Measurements from ENCODE around the gene KIAA0319L. TPM values are rescaled to one million over a fixed set of nuclear protein-coding genes. Genes with fewer than 3 reads are reported as not detected.

KIAA0319L gene
- total RNA-seq, 1 experiment from 2014 or later = 27.8 TPM

DNA sequence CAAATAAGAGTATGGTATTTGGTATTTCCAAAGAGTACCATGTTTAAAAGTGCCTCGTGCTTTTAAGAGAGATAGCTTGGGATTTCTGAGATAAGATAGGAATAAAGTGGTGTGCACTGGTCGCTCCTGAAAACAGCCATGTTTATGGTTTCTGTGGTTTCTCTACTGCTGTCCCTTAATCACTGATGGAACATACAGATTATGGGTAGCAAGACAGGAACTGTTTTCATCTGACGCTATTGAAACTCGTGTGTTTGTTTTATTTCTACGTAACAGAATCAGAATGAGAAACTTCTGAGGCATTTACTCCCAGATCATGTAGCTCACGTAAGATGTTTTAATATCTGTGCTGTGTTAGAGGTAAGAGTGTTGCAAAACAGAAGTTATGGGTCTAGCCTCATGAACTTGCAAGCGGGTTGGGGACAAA lies 126.0 kb downstream of the KIAA0319L start:
- no peak overlapping the region for H3K4me3 ChIP-seq
- DNase-seq = no peak
- no peaks in the 10 kb centered on the region for H3K9me3 ChIP-seq
- H3K36me3 ChIP-seq = peaks cover 11% of the 10 kb centered on the region
- no peaks in the 10 kb centered on the region for H3K27me3 ChIP-seq

DNA sequence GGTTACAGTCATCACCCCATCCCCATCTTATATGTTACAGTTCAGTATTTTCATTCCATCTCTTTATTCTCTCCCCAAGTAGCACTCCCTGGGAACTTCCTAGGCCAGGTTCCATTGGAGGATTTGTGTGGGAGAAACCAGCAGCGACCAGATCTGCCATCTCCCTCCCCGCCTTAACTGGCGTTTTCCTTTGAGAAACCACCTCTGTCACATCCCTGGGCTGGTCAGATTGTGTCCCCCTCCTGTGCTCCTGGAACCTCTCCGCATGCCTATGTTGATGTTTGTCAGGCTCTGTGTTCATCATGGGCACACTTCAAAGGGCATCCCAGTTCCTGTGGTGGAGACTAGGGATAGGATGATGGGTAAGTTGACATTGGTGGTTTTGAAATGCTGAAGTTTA lies 126.4 kb downstream of the KIAA0319L start:
- Histone ChIP-seq H3K36me3 (peaks cover 11% of the 10 kb centered on the region), H3K27me3 (no peaks in the 10 kb centered on the region), H3K9me3 (no peaks in the 10 kb centered on the region), H3K4me3 (no peak overlapping the region)
- DNase-seq = no peak

DNA sequence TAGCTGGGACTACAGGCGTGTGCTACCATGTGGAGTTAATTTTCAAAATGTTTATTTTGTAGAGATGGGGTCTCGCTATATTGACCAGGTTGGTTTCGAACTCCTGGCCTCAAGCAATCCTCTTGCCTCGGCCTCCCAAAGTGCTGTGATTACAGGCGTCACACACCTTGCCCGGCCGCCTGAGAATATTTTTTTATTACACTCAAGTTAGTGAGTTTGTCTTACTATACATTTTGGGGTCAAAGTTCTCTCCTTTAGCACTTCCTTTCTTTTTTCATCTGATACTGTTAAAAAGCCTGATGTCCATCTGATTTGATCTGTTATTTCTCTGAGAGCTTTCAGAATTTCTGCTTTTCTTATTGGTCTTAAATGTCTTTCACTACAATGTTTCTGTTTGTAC lies 128.8 kb downstream of the KIAA0319L start:
- H3K4me3 ChIP-seq = no peak overlapping the region
- H3K36me3 ChIP-seq = peaks cover 11% of the 10 kb centered on the region
- DNase-seq = no peak
- no peaks in the 10 kb centered on the region for H3K9me3 ChIP-seq
- H3K27me3 ChIP-seq = no peaks in the 10 kb centered on the region

DNA sequence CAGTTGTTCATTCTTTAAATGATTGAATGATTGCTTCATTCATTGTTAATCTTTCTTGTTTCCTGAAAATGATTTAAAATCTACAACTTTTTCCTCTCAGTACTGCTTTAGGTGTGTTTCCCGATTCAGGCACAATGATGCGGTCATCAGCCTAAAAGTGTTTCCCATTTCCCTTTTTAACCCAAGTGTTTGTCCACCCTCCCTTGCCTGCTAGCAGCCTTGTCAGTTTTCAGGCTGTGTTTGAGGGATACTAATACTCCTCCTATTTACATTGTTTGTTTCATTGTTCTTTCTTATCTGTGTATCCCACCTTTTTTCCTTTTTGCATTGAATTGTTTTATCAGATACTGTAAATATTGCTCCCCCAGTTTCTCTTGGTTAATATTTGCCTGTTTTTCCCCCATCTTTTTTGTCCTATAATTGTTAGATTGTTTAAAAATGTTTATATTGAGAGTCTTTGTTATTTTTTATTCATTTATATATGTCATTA lies 131.1 kb downstream of the KIAA0319L start:
- no peaks in the 10 kb centered on the region for H3K27me3 ChIP-seq
- no peak for DNase-seq
- H3K36me3 ChIP-seq = peaks cover 14% of the 10 kb centered on the region
- H3K4me3 ChIP-seq = no peak overlapping the region
- H3K9me3 ChIP-seq = no peaks in the 10 kb centered on the region

DNA sequence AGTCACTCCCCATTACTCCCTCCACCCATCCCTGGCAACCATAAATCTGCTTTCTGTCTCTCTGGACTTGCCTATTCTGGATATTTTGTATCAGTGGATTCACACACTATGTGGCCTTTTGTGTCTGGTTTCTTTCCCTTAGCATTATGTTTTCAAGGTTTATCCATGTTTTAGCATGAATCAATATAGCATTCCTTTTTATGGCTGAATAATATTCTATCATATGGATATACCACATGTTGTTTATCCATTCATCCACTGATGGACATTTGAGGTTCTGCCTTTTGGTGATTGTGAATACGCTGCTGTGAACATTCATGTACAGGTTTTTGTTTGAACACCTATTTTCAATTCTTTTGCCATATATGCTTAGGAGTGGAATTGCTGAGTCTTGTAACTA lies 148.3 kb downstream of the KIAA0319L start:
- Histone ChIP-seq H3K4me3 (no peak overlapping the region), H3K27me3 (no peaks in the 10 kb centered on the region), H3K36me3 (peaks cover 31% of the 10 kb centered on the region), H3K9me3 (no peaks in the 10 kb centered on the region)
- DNase-seq = no peak

DNA sequence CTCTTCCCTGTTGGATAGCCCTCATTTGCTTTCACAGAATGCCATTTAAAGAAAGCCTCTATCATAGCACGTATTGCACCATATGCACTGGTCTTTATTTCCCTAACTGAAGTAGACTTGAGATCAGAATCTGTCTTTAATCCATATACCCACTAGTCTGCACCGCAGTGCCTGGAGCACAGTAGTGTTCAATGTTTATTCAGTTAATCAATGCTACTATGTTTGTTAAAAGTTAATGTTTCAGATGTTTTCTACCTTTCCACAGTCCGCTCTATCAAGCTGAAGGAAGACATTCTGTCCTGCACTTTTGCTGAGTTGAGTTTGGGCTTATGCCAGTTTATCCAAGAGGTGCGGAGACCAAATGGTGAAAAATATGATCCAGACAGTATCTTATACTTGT lies 149.5 kb downstream of the KIAA0319L start:
- H3K9me3 ChIP-seq = no peaks in the 10 kb centered on the region
- no peak overlapping the region for H3K4me3 ChIP-seq
- no peak for DNase-seq
- peaks cover 40% of the 10 kb centered on the region for H3K36me3 ChIP-seq
- H3K27me3 ChIP-seq = no peaks in the 10 kb centered on the region

DNA sequence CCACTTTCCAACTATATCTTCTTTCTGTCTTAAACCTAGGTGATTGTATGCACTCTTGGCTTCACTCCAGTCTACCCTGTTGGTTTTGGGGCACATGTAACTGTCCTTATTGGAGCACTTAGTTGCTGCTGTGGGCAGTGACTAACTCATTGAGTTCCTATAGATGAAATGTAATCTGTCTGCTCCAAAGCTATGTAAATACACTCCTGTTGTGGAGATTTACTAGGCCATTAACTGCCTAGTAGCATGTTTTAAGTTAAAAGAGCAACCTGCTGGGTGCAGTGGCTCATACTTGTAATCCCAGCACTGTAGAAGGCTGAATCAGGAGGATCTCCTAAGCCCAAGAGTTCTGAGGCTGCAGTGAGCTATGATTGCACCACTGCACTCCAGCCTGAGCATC lies 151.1 kb downstream of the KIAA0319L start:
- peaks cover 49% of the 10 kb centered on the region for H3K36me3 ChIP-seq
- no peaks in the 10 kb centered on the region for H3K27me3 ChIP-seq

DNA sequence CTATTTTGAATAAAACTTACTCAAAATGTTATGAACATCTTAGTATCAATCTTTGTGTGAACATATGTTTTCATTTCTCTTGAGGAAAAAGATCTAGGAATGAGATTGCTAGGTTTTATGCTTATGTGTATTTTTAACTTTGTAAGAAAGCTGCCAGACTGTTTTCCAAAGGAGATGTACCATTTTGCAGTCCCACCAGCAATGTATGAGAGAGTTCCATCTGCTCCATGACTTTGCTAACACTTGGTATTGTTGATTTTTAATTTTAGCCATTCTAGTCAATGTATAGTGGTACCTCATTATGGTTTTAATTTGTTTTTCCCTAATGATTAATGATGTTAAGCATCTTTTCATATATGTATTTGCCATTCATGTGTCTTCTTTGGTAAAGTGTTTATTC lies 156.2 kb downstream of the KIAA0319L start:
- no peak for DNase-seq
- no peak overlapping the region for H3K4me3 ChIP-seq
- no peaks in the 10 kb centered on the region for H3K9me3 ChIP-seq
- H3K36me3 ChIP-seq = peaks cover 70% of the 10 kb centered on the region
- no peaks in the 10 kb centered on the region for H3K27me3 ChIP-seq

More for the DNA sequence above, 151.1 kb downstream of the KIAA0319L start:
- Histone ChIP-seq H3K9me3 (no peaks in the 10 kb centered on the region), H3K4me3 (no peak overlapping the region)
- DNase-seq = no peak

DNA sequence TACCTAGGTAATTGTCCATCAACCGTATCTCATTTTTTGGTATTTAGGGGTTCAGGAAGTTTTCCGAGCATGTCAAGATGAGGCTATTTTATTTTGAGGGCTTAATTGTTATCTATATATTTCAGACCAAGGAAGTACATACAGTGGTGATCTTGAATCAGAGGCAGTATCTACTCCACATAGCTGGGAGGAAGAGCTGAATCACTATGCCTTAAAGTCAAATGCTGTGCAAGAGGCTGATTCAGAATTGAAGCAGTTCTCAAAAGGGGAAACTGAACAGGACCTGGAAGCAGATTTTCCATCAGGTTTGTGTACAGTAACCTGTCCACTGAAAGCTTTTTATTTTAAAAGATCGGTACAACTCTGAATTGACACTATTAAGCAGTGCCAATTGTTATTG lies 158.5 kb downstream of the KIAA0319L start:
- DNase-seq = no peak
- Histone ChIP-seq H3K27me3 (no peaks in the 10 kb centered on the region), H3K9me3 (no peaks in the 10 kb centered on the region), H3K36me3 (peaks cover 80% of the 10 kb centered on the region), H3K4me3 (no peak overlapping the region)

DNA sequence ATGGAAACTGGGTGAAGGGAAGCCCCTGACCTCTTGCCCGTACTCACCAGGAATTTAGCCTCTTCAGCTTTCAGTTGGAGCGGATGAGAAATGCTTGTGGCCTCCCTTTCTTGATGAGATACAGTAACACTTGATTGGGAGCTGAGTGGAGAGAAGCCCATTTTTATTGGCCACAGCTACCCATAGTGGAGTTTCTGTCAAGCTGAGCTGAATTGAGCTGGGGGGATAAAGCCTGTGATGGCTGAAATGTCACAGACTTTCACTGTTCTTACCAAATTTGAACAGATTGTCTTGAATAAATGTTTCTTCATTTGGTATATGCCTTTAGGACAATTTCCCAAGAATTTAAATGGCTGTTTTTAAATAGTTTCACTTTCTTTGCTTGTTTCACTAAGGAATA lies 162.8 kb downstream of the KIAA0319L start:
- H3K4me3 ChIP-seq = no peak overlapping the region

DNA sequence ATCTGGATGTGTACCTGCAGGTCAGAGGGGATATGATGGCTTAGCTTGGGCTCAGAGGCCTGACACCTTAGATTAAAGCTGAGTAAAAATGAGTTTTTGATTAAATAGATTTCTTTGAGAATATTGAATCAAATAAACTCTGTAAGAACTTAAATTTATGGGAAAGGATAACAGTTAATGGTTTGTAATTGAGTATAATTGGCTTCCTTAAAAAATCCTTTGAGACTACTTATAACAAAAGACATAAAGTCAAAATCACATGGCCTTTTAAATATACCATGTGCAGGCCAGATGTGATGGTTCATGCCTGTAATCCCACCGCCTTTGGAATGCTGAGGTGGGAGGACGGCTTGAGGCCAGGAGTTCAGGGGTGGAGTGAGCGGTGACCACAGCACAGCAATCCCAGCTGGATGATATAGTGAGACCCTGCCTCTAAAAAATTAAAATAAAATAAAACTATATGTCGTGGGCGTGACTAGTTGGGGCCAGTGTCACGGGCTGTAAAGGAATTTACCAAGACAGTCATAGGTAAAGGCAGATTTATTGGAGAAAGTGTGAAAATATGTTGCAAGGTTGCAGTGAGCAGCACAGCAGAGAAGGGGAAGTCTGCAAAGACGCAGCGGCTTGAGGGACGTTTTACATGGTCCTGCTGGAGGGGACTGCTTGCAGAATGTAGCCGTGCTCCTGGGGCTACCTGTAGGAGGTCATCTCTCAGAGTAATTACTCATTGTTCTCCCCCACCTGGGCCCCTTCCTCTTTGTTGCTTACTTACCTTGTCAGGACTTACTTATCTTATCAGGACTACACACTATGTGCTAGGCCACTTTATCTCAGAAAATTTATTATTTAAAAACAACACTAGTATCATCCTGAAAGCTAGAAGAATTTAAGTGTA lies 166.4 kb downstream of the KIAA0319L start:
- Histone ChIP-seq H3K27me3 (no peaks in the 10 kb centered on the region), H3K9me3 (no peaks in the 10 kb centered on the region), H3K4me3 (no peak overlapping the region), H3K36me3 (peaks cover 47% of the 10 kb centered on the region)
- DNase-seq = no peak

More for the DNA sequence above, 162.8 kb downstream of the KIAA0319L start:
- H3K27me3 ChIP-seq = no peaks in the 10 kb centered on the region
- peaks cover 62% of the 10 kb centered on the region for H3K36me3 ChIP-seq
- no peak for DNase-seq
- no peaks in the 10 kb centered on the region for H3K9me3 ChIP-seq

DNA sequence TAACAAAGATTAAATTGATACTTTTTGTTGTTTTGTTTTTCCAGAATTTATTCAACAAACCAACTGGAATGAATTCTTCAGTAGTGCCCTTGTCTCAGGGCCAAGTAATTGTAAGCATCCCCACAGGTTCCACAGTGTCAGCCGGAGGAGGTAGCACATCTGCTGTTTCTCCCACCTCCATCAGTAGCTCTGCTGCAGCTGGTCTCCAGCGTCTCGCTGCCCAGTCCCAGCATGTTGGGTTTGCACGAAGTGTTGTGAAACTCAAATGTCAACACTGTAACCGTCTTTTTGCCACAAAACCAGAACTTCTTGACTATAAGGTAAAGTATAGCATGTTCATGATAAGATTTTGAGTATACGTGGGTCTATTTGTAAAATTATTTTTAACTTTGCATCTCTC lies 170.2 kb downstream of the KIAA0319L start:
- DNase-seq = no peak
- Histone ChIP-seq H3K27me3 (no peaks in the 10 kb centered on the region), H3K36me3 (peaks cover 33% of the 10 kb centered on the region), H3K4me3 (no peak overlapping the region), H3K9me3 (no peaks in the 10 kb centered on the region)

DNA sequence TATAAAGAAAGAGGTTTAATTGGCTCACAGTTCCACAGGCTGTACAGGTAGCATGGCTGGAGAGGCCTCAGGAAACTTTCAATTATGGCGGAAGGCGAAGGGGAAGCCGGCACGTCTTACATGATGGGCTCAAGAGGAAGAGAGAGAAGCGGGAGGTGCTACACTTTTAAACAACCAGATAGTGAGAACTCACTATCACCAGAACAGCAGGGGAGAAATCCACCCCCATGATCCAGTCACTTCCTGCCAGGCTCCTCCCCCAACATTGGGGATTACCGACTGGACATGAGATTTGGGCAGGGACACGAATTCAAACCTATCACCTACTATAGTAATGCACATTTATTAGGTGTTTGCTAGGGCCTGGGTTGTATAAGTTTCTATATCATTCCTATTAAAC lies 170.9 kb downstream of the KIAA0319L start:
- Histone ChIP-seq H3K27me3 (no peaks in the 10 kb centered on the region), H3K4me3 (no peak overlapping the region), H3K36me3 (peaks cover 37% of the 10 kb centered on the region), H3K9me3 (no peaks in the 10 kb centered on the region)
- no peak for DNase-seq

Other genes with a start within 250 kb of the KIAA0319L start
- gene NCDN, start 396 bp upstream of the KIAA0319L start, total RNA-seq (2014; rRNA removed; shearing (Covaris generic); ENCODE audit: low replicate concordance) = 15.8 and 22.4 TPM in 2 replicates
- 0.26 TPM in 1 of 2 replicates, not detected in the other for gene TFAP2E, start 15.9 kb upstream of the KIAA0319L start, total RNA-seq (2014; rRNA removed; shearing (Covaris generic); ENCODE audit: low replicate concordance)
- gene PSMB2, start 84.1 kb upstream of the KIAA0319L start, total RNA-seq (2014; rRNA removed; shearing (Covaris generic); ENCODE audit: low replicate concordance) = 109 and 114 TPM in 2 replicates
- 9.0 and 12.1 TPM in 2 replicates for gene C1orf216, start 161.5 kb upstream of the KIAA0319L start, total RNA-seq (2014; rRNA removed; shearing (Covaris generic); ENCODE audit: low replicate concordance)
- 10.0 and 13.8 TPM in 2 replicates for gene CLSPN, start 212.6 kb upstream of the KIAA0319L start, total RNA-seq (2014; rRNA removed; shearing (Covaris generic); ENCODE audit: low replicate concordance)

All from MG63 (cell line).